Spleen (tissue), 7 donors: ENCODE results near the gene FMNL3.

ENCODE experiments used
- CTCF ChIP-seq, 11 experiments: fragments of 200-600 bp in 7 of 11; fragments of 450-650 bp in 4 of 11; sonication (generic) in 4 of 11; IDR thresholded peaks in 8 of 11; conservative IDR thresholded peaks in 3 of 11; 1 replicate in 7 of 11; 2 replicates in 4 of 11; pipeline versions ENCODE4 v1.4.0 to v1.8.0; 2016 to 2021; ENCODE audit warnings: antibody characterized with exemption in 11 of 11, inconsistent platforms in 4 of 11, mild to moderate bottlenecking in 1 of 11
- POLR2A ChIP-seq, 3 donors: fragments of 450-650 bp; IDR thresholded peaks; one replicate each; pipeline ENCODE4 v1.5.1; 2017; ENCODE audit warnings: antibody characterized with exemption in 3 of 3, mild to moderate bottlenecking in 1 of 3
- POLR2AphosphoS5 ChIP-seq, 3 donors: sonication (generic); formaldehyde crosslinking; IDR thresholded peaks; one replicate each; pipeline ENCODE4 v1.5.1; 2017; ENCODE audit warnings: antibody characterized with exemption in 3 of 3
- donor health status: DM: no; HTN: no; CAD: no; lungs with moderate emphysema.
- donor health status: DM: no; HTN: no; CAD: no.
- donor health status: DM: no; HTN: no; CAD: no.

- no peak for TF ChIP-seq POLR2A (IDR thresholded peaks at IDR 0.05)
- no peak for TF ChIP-seq CTCF (IDR thresholded peaks at IDR 0.05 in 8 of 11, conservative IDR thresholded peaks at IDR 0.05 in 3 of 11)
- TF ChIP-seq POLR2AphosphoS5 (IDR thresholded peaks at IDR 0.05) = no peak
Observed at GRCh38 chr12:49643135-49643534, 64.1 kb downstream of the FMNL3 start.
